ENCODE results near the gene KDM2B.

Gene KDM2B

DNA sequence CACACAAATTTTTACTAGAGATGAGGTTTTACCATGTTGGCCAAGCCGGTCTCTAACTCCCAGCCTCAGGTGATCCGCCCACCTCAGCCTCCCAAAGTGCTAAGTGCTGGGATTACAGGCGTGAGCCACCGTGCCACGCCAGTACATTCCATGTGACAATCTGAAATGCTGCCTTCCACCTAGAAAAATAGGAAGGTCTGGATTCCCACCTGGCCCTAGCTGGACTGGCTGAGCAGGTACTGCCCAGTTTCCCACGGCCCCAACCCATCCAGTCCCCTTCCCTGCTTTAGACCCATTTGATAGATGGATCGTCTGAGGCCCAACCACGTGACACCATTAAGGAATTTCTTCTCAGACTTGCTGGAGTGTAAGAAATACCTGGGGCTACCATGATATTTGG lies 55.4 kb downstream of the KDM2B start:
- no peaks in the 10 kb centered on the region for H3K27me3 ChIP-seq (ENCODE audit: insufficient read depth, low read length)
- H2AFZ ChIP-seq (ENCODE audit: low read depth, low read length): no peak overlapping the region
- H3K36me3 ChIP-seq (ENCODE audit: insufficient read depth, low read length): peaks cover 17% of the 10 kb centered on the region
- no peak overlapping the region for H3K4me3 ChIP-seq (ENCODE audit: low read length)
- peaks cover 15% of the 10 kb centered on the region for H3K4me1 ChIP-seq (ENCODE audit: insufficient read depth, low read length)
- H3K9me3 ChIP-seq (ENCODE audit: low read length): no peaks in the 10 kb centered on the region

DNA sequence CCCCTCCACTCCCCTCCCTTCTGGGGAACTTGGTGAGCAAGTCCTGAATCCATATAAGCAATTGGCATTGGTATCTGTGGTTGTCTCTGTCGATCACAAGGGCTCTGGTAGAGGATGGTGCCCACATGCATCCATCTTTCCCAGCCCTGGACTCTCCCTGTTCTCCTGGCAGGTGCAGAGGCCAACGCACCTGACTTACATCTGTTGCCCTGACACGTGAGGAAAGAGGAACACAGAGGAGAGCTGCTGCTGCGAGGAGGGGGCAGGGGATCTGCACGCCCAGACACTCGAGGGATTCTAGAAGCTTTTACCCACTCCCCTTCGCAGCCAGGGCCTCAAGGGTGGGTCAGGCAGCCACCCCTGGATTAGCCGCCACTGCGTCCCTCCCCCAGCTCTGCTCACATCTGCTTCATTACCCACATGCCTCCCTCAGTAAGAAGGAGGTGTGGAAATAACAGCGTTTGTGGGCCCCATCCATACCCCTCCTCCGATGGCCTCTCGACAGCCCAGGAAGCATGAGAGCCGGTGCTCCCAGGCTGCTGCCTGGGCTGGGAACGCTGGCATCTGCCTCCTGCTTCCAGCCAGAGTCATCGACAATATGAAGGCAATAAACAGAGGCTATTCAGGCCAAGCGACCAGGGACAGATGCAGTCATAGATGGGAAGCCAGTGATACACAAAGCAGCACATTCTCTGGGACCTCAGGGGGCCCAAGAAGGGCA lies 56.5 kb downstream of the KDM2B start:
- peaks cover 15% of the 10 kb centered on the region for H3K4me1 ChIP-seq (ENCODE audit: insufficient read depth, low read length)

DNA sequence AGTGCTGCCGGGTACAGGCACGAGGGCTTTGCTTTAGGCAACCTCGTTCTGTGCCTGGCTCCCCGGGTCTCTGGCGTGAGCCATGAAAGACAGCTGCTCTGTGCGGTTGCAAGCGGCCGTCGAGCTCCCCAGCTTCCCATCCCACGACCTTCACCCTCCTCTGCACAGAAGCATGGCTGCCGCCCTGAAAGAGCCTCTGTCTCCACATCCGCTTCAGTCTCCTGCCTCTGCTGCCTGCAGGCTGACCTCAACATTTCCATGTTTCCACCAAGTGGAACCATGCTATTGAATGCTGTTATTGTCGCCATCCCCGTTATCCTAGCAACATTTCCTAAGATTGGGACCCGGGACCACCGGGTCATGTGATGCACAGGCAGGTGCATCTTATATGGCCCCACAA lies 57.1 kb downstream of the KDM2B start:
- Histone ChIP-seq H2AFZ (ENCODE audit: low read depth, low read length) (no peak overlapping the region), H3K36me3 (ENCODE audit: insufficient read depth, low read length) (peaks cover 27% of the 10 kb centered on the region), H3K9me3 (ENCODE audit: low read length) (no peaks in the 10 kb centered on the region), H3K27me3 (ENCODE audit: insufficient read depth, low read length) (no peaks in the 10 kb centered on the region), H3K4me3 (ENCODE audit: low read length) (no peak overlapping the region), H3K4me1 (ENCODE audit: insufficient read depth, low read length) (peaks cover 15% of the 10 kb centered on the region)

More for the DNA sequence above, 56.5 kb downstream of the KDM2B start:
- Histone ChIP-seq H3K9me3 (ENCODE audit: low read length) (no peaks in the 10 kb centered on the region), H3K36me3 (ENCODE audit: insufficient read depth, low read length) (peaks cover 25% of the 10 kb centered on the region), H3K4me3 (ENCODE audit: low read length) (no peak overlapping the region), H2AFZ (ENCODE audit: low read depth, low read length) (no peak overlapping the region), H3K27me3 (ENCODE audit: insufficient read depth, low read length) (no peaks in the 10 kb centered on the region)

- H3K4me3 ChIP-seq (ENCODE audit: low read length): no peak overlapping the region
- no peaks in the 10 kb centered on the region for H3K27me3 ChIP-seq (ENCODE audit: insufficient read depth, low read length)
- H2AFZ ChIP-seq (ENCODE audit: low read depth, low read length): no peak overlapping the region
- no peaks in the 10 kb centered on the region for H3K9me3 ChIP-seq (ENCODE audit: low read length)
- H3K36me3 ChIP-seq (ENCODE audit: insufficient read depth, low read length): peaks cover 29% of the 10 kb centered on the region
- peaks cover 15% of the 10 kb centered on the region for H3K4me1 ChIP-seq (ENCODE audit: insufficient read depth, low read length)
These were observed 57.9 kb downstream of the KDM2B start for GRCh38 chr12:121522971-121523370.

- H3K9me3 ChIP-seq (ENCODE audit: low read length): no peaks in the 10 kb centered on the region
- H3K36me3 ChIP-seq (ENCODE audit: insufficient read depth, low read length): peaks cover 26% of the 10 kb centered on the region
- H3K4me3 ChIP-seq (ENCODE audit: low read length): no peak overlapping the region
- H3K4me1 ChIP-seq (ENCODE audit: insufficient read depth, low read length): peaks cover 15% of the 10 kb centered on the region
- no peaks in the 10 kb centered on the region for H3K27me3 ChIP-seq (ENCODE audit: insufficient read depth, low read length)
- no peak overlapping the region for H2AFZ ChIP-seq (ENCODE audit: low read depth, low read length)
These were observed 60.2 kb downstream of the KDM2B start for GRCh38 chr12:121520586-121521086.

DNA sequence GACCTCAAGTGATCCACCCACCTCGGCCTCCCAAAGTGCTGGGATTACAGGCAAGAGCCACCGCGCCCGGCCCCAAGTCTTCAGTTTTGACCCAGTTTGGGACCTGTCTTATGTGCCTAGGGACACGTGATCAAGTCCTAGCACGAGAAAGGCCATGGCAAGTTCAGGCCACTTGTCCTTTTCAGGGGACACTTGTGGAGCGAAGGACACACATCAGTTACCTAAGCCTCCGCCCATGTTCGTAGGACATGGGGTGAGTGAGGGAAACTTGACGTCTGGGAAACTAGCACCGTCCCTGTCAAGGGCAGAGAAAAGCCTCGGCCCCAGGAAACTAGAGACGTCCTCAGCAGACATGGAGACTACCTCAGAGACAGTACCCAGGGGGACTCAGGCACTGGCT lies 60.7 kb downstream of the KDM2B start:
- Histone ChIP-seq H3K9me3 (ENCODE audit: low read length) (no peaks in the 10 kb centered on the region), H3K4me1 (ENCODE audit: insufficient read depth, low read length) (peaks cover 15% of the 10 kb centered on the region), H3K36me3 (ENCODE audit: insufficient read depth, low read length) (peaks cover 23% of the 10 kb centered on the region)

GRCh38 chr12:121519227-121519626 lies 61.6 kb downstream of the KDM2B start:
- peaks cover 24% of the 10 kb centered on the region for H3K36me3 ChIP-seq (ENCODE audit: insufficient read depth, low read length)
- H3K27me3 ChIP-seq (ENCODE audit: insufficient read depth, low read length): no peaks in the 10 kb centered on the region
- H3K4me3 ChIP-seq (ENCODE audit: low read length): no peak overlapping the region
- no peaks in the 10 kb centered on the region for H3K9me3 ChIP-seq (ENCODE audit: low read length)
- H2AFZ ChIP-seq (ENCODE audit: low read depth, low read length): no peak overlapping the region
- peaks cover 7% of the 10 kb centered on the region for H3K4me1 ChIP-seq (ENCODE audit: insufficient read depth, low read length)

More for the DNA sequence above, 60.7 kb downstream of the KDM2B start:
- no peak overlapping the region for H2AFZ ChIP-seq (ENCODE audit: low read depth, low read length)
- H3K4me3 ChIP-seq (ENCODE audit: low read length): no peak overlapping the region
- no peaks in the 10 kb centered on the region for H3K27me3 ChIP-seq (ENCODE audit: insufficient read depth, low read length)

- peaks cover 2% of the 10 kb centered on the region for H3K4me1 ChIP-seq (ENCODE audit: insufficient read depth, low read length)
- no peaks in the 10 kb centered on the region for H3K9me3 ChIP-seq (ENCODE audit: low read length)
- peaks cover 28% of the 10 kb centered on the region for H3K36me3 ChIP-seq (ENCODE audit: insufficient read depth, low read length)
- H2AFZ ChIP-seq (ENCODE audit: low read depth, low read length): no peak overlapping the region
- no peaks in the 10 kb centered on the region for H3K27me3 ChIP-seq (ENCODE audit: insufficient read depth, low read length)
- H3K4me3 ChIP-seq (ENCODE audit: low read length): no peak overlapping the region
These were observed 62.2 kb downstream of the KDM2B start for GRCh38 chr12:121518656-121519055.

DNA sequence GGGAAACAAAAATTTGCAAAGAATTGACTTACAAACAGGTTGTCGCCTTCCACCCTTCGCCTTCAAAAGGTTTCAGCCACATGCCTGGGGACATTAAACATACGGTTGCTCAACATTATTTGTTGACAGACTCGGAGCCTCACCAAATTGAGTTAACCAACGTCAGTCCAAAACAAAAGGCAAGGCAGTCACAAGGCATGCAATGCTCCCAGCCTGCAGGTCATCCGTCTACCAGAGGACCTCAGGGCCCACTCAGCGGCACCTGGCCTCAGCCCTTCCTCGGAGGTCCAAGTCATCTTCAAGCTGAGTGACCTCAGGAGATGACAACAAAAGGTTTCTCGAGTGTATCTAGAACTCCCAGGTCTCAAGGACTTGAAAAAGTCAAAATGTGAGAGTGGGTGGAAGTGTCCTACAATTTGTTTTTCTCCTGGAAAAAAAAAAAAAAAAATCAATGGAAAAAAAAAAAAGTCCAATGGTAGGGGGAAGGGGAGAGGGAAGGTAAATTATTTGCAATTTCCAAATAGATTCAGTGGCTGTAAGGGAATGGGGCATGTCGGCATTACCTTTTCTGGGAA lies 64.3 kb downstream of the KDM2B start:
- Histone ChIP-seq H2AFZ (ENCODE audit: low read depth, low read length) (no peak overlapping the region), H3K27me3 (ENCODE audit: insufficient read depth, low read length) (no peaks in the 10 kb centered on the region), H3K4me3 (ENCODE audit: low read length) (no peak overlapping the region), H3K36me3 (ENCODE audit: insufficient read depth, low read length) (peaks cover 47% of the 10 kb centered on the region), H3K9me3 (ENCODE audit: low read length) (no peaks in the 10 kb centered on the region), H3K4me1 (ENCODE audit: insufficient read depth, low read length) (no peaks in the 10 kb centered on the region)

DNA sequence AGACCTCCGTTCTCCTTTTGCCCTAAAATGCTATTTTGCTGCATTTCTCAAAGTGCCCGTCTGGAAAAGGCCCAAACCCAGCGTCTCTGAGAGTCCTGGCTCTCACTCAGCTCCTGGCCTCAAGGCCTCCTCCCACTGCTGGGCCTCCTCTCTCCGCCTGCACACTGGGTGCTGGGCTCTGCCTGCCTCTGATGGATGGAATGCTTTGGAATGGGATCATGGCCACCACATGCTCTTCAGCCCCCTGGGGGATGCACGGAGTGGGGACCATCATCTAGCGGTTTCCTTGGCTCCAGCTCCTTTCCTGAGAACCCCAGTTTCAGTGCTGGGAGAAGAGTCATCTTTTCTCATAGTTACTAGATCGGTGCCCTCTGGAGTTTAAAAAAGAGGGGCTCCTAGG lies 65.2 kb downstream of the KDM2B start:
- Histone ChIP-seq H3K4me1 (ENCODE audit: insufficient read depth, low read length) (no peaks in the 10 kb centered on the region), H3K4me3 (ENCODE audit: low read length) (no peak overlapping the region)

DNA sequence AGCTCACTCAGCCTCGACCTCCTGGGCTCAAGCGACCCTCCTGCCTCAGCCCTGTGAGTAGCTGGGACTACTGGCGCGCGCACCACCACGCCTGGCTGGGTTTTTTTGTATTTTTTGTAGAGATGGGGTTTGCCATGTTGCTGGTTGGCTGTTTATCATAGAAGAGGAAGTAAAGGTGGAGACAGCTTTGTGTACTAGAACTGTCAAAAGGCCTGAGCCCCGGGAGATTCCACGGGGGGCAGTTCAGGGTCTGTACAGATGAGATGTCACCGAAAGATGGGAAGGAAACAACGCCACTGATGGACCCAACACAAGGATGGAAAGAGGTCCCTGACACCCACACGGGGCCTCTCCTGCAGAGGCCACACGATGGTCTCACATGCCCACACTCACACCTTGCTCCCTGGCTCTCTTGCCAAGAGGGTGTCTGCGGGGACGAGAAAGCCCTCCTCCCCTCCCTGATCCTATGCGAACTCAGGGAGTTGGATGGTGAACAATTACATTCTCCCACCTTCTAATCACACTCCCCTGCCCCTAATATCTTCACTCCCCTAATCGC lies 66.6 kb downstream of the KDM2B start:
- H3K4me3 ChIP-seq (ENCODE audit: low read length): no peak overlapping the region
- H3K9me3 ChIP-seq (ENCODE audit: low read length): no peaks in the 10 kb centered on the region
- H3K4me1 ChIP-seq (ENCODE audit: insufficient read depth, low read length): no peaks in the 10 kb centered on the region
- H3K27me3 ChIP-seq (ENCODE audit: insufficient read depth, low read length): no peaks in the 10 kb centered on the region
- H3K36me3 ChIP-seq (ENCODE audit: insufficient read depth, low read length): peaks cover 46% of the 10 kb centered on the region
- H2AFZ ChIP-seq (ENCODE audit: low read depth, low read length): no peak overlapping the region

More for the DNA sequence above, 65.2 kb downstream of the KDM2B start:
- Histone ChIP-seq H3K36me3 (ENCODE audit: insufficient read depth, low read length) (peaks cover 43% of the 10 kb centered on the region), H2AFZ (ENCODE audit: low read depth, low read length) (no peak overlapping the region), H3K27me3 (ENCODE audit: insufficient read depth, low read length) (no peaks in the 10 kb centered on the region), H3K9me3 (ENCODE audit: low read length) (no peaks in the 10 kb centered on the region)

GRCh38 chr12:121513464-121514183 lies 67.2 kb downstream of the KDM2B start:
- Histone ChIP-seq H3K36me3 (ENCODE audit: insufficient read depth, low read length) (peaks cover 42% of the 10 kb centered on the region), H3K27me3 (ENCODE audit: insufficient read depth, low read length) (no peaks in the 10 kb centered on the region), H3K4me3 (ENCODE audit: low read length) (no peak overlapping the region), H3K9me3 (ENCODE audit: low read length) (no peaks in the 10 kb centered on the region), H3K4me1 (ENCODE audit: insufficient read depth, low read length) (no peaks in the 10 kb centered on the region), H2AFZ (ENCODE audit: low read depth, low read length) (no peak overlapping the region)

DNA sequence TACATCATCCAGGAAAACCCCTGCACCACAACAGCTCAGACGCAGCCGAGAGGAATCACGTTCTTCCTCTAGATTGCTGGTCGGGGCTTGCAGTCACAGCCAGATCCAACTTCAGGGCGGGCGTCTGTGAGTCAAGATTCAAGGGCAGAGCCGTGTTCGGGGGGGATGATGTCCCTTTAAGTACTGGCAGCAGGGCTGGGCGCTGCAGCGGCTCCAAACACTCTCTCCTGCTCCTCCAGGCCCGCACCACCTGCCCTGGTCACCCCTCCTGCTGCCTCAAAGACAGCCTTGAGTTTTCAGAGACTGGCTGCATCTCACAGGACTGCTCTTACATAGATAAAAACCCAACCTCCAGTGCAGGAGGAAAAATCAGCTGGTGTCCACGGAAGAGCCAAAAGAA lies 68.3 kb downstream of the KDM2B start:
- peaks cover 46% of the 10 kb centered on the region for H3K36me3 ChIP-seq (ENCODE audit: insufficient read depth, low read length)
- H3K9me3 ChIP-seq (ENCODE audit: low read length): no peaks in the 10 kb centered on the region
- no peak overlapping the region for H2AFZ ChIP-seq (ENCODE audit: low read depth, low read length)
- H3K4me1 ChIP-seq (ENCODE audit: insufficient read depth, low read length): no peaks in the 10 kb centered on the region
- no peak overlapping the region for H3K4me3 ChIP-seq (ENCODE audit: low read length)
- no peaks in the 10 kb centered on the region for H3K27me3 ChIP-seq (ENCODE audit: insufficient read depth, low read length)
